GM18499 (cell line): Measurements from ENCODE around the gene VAV1.

ENCODE experiments used
- ATAC-seq: cut with Tn5 transposase; IDR thresholded peaks from one replicate; pipeline ENCODE4 v1.9.1; 2021; ENCODE audit warnings: moderate number of reproducible peaks; ENCODE audit not compliant: insufficient read depth, unreplicated experiment

VAV1 gene

DNA sequence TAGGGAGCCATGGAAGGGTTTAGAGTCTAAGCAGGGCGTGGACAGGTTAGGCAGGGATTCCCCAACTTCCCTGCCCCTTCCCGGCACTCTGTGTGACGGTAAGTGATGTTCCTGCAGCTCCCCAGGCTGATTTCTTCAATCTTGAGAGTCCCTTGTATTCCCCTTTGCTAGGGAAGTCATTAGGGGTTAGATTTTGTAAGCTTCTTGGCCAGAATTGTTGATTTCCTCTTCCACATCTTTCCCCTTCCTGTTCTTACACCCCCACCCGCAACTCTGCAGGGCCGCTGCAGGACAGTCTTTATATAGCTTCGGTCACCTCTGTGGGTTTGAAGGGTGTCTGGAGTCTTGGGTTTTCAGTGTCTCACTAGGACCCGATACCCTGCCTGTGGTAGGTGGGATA, 104.2 kb downstream of the VAV1 start:
- no peak for ATAC-seq

DNA sequence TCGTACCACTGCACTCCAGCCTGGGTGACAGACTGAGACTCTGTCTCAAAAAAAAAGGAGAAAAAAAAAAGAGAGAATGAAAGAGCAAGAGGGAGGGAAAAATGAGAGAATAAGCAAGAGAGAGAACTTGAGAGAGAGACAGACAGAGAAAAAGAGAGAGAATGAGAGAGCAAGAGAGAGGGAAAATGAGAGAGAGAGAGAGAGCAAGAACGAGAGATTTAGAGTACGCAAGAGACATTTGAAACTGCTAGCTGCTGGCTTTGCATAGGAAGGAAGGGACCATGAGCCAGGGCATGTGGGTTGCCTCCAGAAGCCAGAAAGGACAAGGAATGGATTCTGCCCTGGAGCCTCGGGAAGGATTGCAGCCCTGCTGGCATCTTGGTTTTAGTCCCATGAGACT, 105.3 kb downstream of the VAV1 start:
- no peak for ATAC-seq

DNA sequence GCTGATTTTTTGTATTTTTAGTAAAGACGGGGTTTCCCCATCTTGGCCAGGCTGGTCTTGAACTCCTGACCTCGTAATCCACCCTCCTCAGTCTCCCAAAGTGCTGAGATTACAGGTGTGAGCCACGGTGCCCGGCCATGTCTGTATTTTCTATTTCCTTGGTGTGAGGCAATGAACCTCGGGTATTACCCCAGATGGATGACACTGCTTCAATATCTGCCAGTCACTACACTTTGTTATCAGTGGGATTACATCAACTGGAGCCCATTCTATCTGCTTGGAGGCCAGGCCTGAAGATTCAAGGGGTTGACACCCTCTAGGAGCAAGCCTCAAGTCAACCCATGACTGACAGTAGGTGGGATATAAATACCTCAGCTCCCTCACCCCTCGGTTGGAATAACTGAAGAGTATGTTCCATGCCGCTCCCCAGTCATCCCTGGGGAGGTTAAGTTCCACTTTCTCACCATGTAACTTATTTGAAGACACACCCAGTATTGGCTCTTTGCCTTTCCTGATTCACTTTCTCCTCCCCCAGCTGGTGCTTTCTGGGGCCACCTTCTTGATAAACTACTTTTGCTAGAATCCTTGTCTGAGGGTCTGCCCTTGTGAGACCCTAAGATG, 113.9 kb downstream of the VAV1 start:
- ATAC-seq: no peak

DNA sequence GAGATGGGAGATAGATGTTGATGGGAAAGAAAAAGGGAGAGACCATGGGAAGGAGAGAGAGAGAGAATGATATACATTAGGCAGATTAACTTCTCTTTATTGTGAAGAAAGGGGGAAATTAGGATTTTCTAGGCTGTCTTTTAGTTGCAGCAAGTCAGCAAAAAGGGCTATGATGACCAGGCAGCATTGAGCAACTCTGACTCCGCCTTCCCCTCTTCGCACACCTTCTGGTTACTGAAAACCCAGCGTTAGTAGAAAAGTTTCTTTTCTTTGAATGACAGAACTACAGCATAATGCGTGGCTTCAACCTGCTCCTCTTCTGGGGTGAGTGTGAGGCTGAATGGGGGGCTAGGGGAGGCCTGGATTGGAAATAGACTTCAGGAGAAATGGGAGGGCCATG, 114.8 kb downstream of the VAV1 start, which contains the start of gene ADGRE1:
ADGRE1 (plus strand) TSS at position 264 of the 400 bp plus-strand sequence; CDS start at position 294, 30 bp downstream.
- ATAC-seq: no peak

DNA sequence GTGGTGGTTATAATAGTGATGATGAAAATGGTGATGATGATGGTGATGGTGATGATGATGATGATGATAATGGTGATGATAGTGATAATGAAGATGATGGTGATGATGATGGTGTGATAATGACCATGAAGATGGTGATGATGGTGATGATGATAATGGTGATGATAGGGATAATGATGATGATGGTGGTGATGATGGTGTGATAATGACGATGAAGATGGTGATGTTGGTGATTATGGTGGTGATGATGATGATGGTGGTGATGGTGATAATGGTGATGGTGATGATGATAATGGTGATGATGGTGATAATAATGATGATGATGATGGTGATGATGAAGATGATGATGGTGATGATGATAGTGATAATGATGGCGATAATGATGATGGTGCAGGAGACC, 116.5 kb downstream of the VAV1 start:
- no peak for ATAC-seq

DNA sequence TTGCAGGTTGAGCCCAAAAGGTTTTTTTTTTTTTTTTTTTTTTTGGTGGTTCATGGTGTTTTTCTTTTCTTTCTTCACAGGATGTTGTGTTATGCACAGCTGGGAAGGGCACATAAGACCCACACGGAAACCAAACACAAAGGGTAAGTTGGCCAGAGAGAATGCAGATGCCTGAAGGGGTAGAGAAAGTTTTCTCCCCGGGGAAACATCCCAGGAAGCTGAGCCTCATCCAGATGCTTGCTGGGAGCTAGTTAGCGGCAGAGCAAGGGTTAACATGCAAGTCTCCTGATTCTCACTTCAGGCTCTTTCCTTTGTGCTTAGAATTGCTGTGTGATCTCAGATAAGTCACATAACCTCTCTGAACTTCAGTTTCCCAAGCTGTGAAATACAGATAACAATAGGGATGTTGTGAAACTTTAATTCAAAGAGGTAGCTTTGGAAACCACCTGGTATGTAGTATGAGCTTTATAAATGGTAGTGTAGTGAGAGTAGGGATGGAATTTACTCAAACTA, 117.9 kb downstream of the VAV1 start:
- ATAC-seq: no peak

DNA sequence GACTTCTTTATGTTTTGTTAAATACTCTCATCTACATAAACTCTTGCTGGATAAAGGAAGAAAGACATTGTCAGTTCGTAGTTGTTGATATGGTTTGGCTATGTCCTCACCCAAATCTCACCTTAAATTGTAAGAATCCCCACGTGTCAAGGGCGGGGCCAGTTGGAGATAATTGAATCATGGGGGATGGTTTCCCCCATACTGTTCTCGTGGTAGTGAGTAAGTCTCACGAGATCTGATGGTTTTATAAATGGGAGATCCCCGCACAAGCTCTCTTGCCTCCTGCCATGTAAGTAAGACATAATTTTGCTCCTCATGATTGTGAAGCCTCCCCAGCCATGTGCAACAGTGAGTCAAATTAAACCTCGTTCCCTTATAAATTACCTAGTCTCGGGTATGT, 118.4 kb downstream of the VAV1 start:
- no peak for ATAC-seq

DNA sequence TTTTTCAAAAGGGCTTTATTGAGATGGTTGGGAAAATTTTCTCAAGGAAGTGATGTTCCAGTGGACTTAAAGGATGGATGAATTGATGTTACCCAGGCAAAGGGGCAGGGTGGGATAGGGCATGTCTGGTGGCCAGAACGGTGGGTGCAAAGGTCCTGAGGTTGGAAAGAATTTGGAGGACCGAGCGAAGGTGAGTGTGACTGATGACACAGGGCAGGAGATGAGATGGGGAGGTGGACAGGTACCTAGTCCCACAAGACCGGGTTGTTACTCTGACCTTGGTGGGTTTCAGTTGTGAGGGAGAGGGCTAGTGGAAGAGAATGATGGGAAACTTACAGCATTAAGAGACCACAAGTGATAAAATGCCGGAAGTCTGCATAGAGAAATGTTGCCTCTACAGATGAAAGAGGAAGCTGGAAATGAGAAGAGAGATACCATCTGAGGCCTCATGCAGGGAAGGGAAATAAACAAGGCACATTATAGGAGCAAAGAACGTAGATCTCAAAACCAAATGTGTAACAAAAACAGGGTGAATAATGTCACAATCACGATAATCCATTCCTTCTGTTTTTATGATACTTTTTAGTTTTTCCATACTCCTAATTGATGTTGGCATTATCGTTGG, 119.4 kb downstream of the VAV1 start:
- ATAC-seq: no peak

DNA sequence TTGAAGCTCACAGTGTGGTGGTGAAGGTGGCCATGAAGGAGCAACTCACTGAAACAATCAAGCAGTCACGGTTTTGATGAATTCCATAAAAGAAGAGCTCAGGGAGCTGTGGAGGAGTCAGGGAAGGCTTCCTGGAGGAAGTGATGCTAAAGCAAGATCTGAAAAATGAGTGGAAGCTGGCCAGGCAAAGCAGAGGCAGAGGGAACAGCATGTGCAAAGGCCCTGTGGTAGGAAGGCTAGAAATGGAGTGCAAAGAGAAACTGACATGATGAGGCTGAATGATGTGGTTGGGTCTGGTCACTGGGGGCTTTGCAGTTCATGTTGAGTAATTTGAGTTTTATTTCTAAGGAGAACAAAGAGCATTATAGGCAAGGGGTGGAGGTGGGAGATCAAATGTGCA, 121.8 kb downstream of the VAV1 start:
- ATAC-seq: no peak

DNA sequence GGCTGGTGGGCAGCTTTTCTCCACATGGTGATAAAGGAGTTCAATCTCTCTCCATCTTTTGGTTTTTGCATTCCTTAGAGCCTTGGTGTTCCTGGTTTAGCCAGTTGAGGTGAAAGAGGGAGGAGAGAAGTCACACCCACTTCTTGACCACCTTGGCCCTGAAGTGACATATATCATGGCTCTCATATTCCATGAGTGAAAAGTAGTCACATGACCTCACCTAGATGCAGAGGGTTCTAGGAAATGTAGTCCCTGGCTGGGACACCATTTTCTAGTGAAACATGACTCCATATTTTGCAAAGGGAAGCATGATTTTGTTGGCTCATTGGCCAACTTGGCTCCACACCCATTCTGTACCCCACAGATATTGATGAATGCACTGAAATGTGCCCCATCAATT, 130.9 kb downstream of the VAV1 start:
- no peak for ATAC-seq

DNA sequence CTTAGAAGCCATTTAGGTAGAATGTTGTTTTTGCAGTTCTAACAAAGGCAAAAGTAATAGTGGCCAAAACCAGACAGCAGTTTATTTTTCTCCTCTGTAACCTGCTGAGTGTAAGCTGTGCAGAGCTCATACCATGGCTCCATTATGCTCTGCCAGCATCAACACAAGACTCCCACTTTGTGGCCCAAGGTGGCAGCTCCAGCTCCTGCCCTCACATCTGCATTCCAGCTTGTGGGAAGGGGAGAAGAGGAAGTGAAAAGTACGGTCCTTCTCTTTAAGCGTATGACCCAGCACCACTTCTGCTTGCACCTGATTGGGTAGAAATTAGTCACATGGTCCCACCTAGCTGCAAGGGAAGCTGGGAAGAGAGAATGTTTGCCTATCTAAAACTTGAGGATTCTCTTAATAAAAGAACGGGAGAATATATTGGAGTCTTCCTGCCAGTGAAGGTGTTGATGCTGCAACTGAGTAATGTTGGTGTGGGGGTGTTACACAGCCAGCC, 134.1 kb downstream of the VAV1 start:
- no peak for ATAC-seq
